Keratinocyte (primary cell): ENCODE measurements around the gene TSPEAR.

Experiments
- CTCF ChIP-seq, 3 experiments: IDR thresholded peaks in 1 of 3; conservative IDR thresholded peaks in 1 of 3; optimal IDR thresholded peaks in 1 of 3; 2 replicates in 2 of 3; 3 replicates in 1 of 3; pipeline versions ENCODE3 to v1.5.1; 2011; ENCODE audit warnings: low read length in 3 of 3, mild to moderate bottlenecking in 3 of 3, moderate library complexity in 2 of 3, control low read depth in 1 of 3, inconsistent platforms in 1 of 3; ENCODE audit not compliant: insufficient read depth in 2 of 3; ENCODE audit errors: extremely low read depth in 1 of 3
- EZH2 ChIP-seq: IDR thresholded peaks from one replicate; pipeline ENCODE4 v1.6.1; 2012; ENCODE audit warnings: inconsistent platforms, mild to moderate bottlenecking, low read length, moderate library complexity

DNA sequence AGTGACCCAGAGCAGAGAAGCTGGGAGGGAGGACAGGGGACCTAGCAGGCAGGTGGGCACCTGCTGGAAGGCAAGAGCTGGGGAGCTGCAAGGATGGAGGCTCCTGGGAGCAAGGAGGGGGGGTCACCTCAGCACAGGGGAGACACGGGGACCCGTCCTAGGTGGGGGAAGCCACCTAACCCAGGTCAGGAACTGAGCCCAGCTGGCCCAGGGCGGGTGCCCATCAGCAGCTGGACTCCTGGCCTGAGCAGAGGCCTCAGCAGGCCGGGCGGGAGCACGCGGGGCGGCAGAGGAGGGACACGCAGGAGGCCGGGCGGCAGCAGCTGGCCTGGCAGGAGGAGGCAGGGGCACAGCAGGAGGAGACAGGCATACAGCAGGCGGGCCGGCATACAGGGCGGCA lies 172.3 kb downstream of the TSPEAR start:
- TF ChIP-seq CTCF (optimal IDR thresholded peaks at IDR 0.05 in 1 of 3, IDR thresholded peaks at IDR 0.05 in 1 of 3, conservative IDR thresholded peaks at IDR 0.05 in 1 of 3; ENCODE audit: extremely low read depth in 1 of 3, insufficient read depth in 2 of 3, low read length in 3 of 3) (no peak), EZH2 (no peak)
